K562 (cell line): ENCODE measurements around the gene CASP5. TPM values are rescaled to one million over a fixed set of nuclear protein-coding genes. Genes with fewer than 3 reads are reported as not detected.
"Not testable (repeated sequence)": the region's sequence is repeated elsewhere in the genome, so short reads cannot be mapped to it uniquely, and the experiment has no call there.

ENCODE experiments used
- ATAC-seq: fragments of 200-7000 bp; cut with Tn5 transposase; 3 replicates; pipeline ENCODE4 v1.9.1; 2020; ENCODE audit warnings: moderate library complexity
- Bru-seq: library from RNA; stranded (reverse); fragments of 400-500 nt; gene quantifications from one replicate; lab custom pipeline; 2021; lab: Mats Ljungman, UMichigan
- BruChase-seq, 2 experiments: library from RNA; stranded (reverse); fragments of 400-500 nt; gene quantifications; one replicate each; lab custom pipeline; 2021; lab: Mats Ljungman, UMichigan
- BruUV-seq: library from RNA; stranded (reverse); fragments of 400-500 nt; replicated peaks from 2 replicates; lab custom pipeline; 2021; lab: Mats Ljungman, UMichigan
- CTCF ChIA-PET: fragments of 300-600 bp; formaldehyde crosslinking; extraction: SDS; loops from one replicate; lab custom pipeline; 2021; ENCODE audit warnings: low intra/inter-chr PET ratio; lab: Yijun Ruan, JAX
- POLR2A ChIA-PET: fragments of 300-600, 350-650 bp; sonication (Branson Sonifier 250); formaldehyde crosslinking; extraction: SDS; loops from one replicate; lab custom pipeline; 2021; ENCODE audit warnings: antibody characterized with exemption, inconsistent platforms; lab: Yijun Ruan, JAX
- DNase-seq, 4 experiments: peaks; one replicate each; pipeline versions ENCODE4 v3.0.0 to v3.0.0-alpha.2; 2011 to 2018; ENCODE audit warnings: low spot score in 3 of 4, mixed read lengths in 3 of 4; ENCODE audit errors: extremely low read depth in 1 of 4
- FAIRE-seq: peaks from 2 replicates; lab custom pipeline; 2011; peaks lifted over from hg19 to GRCh38; lab: Jason Lieb, UNC
- H2AFZ ChIP-seq: 2 replicates; pipeline ENCODE4 v1.6.0; 2011; ENCODE audit warnings: low read depth, low read length, control low read depth, inconsistent platforms
- H3K27ac ChIP-seq: fragments of 200-600 bp; 3 replicates; pipeline ENCODE4 v1.8.0; 2011; ENCODE audit warnings: low read depth, mild to moderate bottlenecking, control low read depth, inconsistent platforms, low read length, moderate library complexity, mixed read lengths; ENCODE audit errors: extremely low read depth
- H3K27me3 ChIP-seq, 2 experiments: fragments of 300-600 bp in 1 of 2; 2 replicates in 1 of 2; 3 replicates in 1 of 2; pipeline versions ENCODE4 v1.6.0 to v1.8.0; 2011; ENCODE audit warnings: inconsistent platforms in 2 of 2, low read length in 2 of 2, mild to moderate bottlenecking in 1 of 2, mixed read lengths in 1 of 2, moderate library complexity in 1 of 2; ENCODE audit not compliant: control insufficient read depth in 2 of 2, insufficient read depth in 2 of 2
- H3K36me3 ChIP-seq: fragments of 300-600 bp; 3 replicates; pipeline ENCODE4 v1.8.0; 2011; ENCODE audit warnings: mild to moderate bottlenecking, low read length, inconsistent platforms; ENCODE audit not compliant: control insufficient read depth, insufficient read depth
- H3K4me1 ChIP-seq, 2 experiments: fragments of 200-600 bp in 1 of 2; replicated peaks in 1 of 2; 2 replicates in 1 of 2; 3 replicates in 1 of 2; pipeline versions ENCODE4 v1.5.1 to v1.8.0; 2011; ENCODE audit warnings: inconsistent platforms in 2 of 2, low read length in 2 of 2, mild to moderate bottlenecking in 1 of 2, mixed read lengths in 1 of 2, moderate library complexity in 1 of 2; ENCODE audit not compliant: control insufficient read depth in 2 of 2, insufficient read depth in 2 of 2
- H3K4me2 ChIP-seq: 2 replicates; pipeline ENCODE4 v1.6.1; 2011; ENCODE audit warnings: low read length, control low read depth, inconsistent platforms, mixed read lengths; ENCODE audit not compliant: insufficient read depth
- H3K4me3 ChIP-seq: fragments of 200-600 bp; sonication (generic), shearing (Covaris generic); 2 replicates; pipeline ENCODE4 v1.5.1; 2016; ENCODE audit warnings: control low read depth, inconsistent platforms
- H3K79me2 ChIP-seq: fragments of 200-600 bp; 3 replicates; pipeline ENCODE4 v1.8.0; 2011; ENCODE audit warnings: low read length, inconsistent platforms; ENCODE audit not compliant: control insufficient read depth, insufficient read depth
- H3K9ac ChIP-seq, 2 experiments: 2 replicates each; pipeline versions ENCODE4 v1.6.0 to v1.6.1; 2011; ENCODE audit warnings: low read depth in 2 of 2, low read length in 2 of 2, control low read depth in 1 of 2, inconsistent platforms in 1 of 2, mild to moderate bottlenecking in 1 of 2, mixed read lengths in 1 of 2; ENCODE audit not compliant: insufficient read depth in 1 of 2
- H3K9me1 ChIP-seq: one replicate; pipeline ENCODE4 v1.6.0; 2011; ENCODE audit warnings: inconsistent platforms, mild to moderate bottlenecking, low read length, moderate library complexity; ENCODE audit not compliant: control insufficient read depth, insufficient read depth
- H3K9me3 ChIP-seq: replicated peaks from 2 replicates; pipeline ENCODE4 v1.5.1; 2011; ENCODE audit warnings: low read depth, low read length, inconsistent platforms; ENCODE audit not compliant: control insufficient read depth, insufficient read depth
- H4K20me1 ChIP-seq: replicated peaks from 2 replicates; pipeline ENCODE4 v1.6.1; 2011; ENCODE audit warnings: low read length, inconsistent platforms, mixed read lengths; ENCODE audit not compliant: control insufficient read depth, insufficient read depth
- ATF4 ChIP-seq: fragments of 450-650 bp; formaldehyde crosslinking; IDR thresholded peaks from 2 replicates; pipeline ENCODE4 v1.4.0; 2022; ENCODE audit warnings: mild to moderate bottlenecking, moderate library complexity
- CEBPG ChIP-seq, 3 experiments: fragments of 200-800 bp in 1 of 3; sonication (Bioruptor generic) in 1 of 3; sonication (generic) in 1 of 3; formaldehyde crosslinking in 1 of 3; IDR thresholded peaks in 2 of 3; conservative IDR thresholded peaks in 1 of 3; 2 replicates each; pipeline versions ENCODE4 v1.6.1 to v1.8.0; 2016 to 2022; ENCODE audit warnings: missing compliant biosample characterization in 2 of 3, missing genetic modification characterization in 2 of 3, mild to moderate bottlenecking in 1 of 3, missing genetic modification reagents in 1 of 3
- E2F8 ChIP-seq: fragments of 450-650 bp; IDR thresholded peaks from 2 replicates; pipeline ENCODE4 v1.7.1; 2018; ENCODE audit warnings: mild to moderate bottlenecking, low read depth; ENCODE audit not compliant: partially characterized antibody
- KAT8 ChIP-seq: fragments of 450-650 bp; IDR thresholded peaks from 2 replicates; pipeline ENCODE4 v1.6.1; 2016; ENCODE audit warnings: low read depth, mild to moderate bottlenecking
- PRMT5 ChIP-seq: sonication (generic); formaldehyde crosslinking; IDR thresholded peaks from 2 replicates; pipeline ENCODE4 v1.5.0; 2020; ENCODE audit warnings: missing genetic modification reagents
- WGBS: fragments of 100-300 bp; shearing (Covaris generic); methylation state at CpG from one replicate; pipeline ENCODE4 v1.1.6; 2016; ENCODE audit warnings: low coverage, mixed read lengths; ENCODE audit not compliant: insufficient coverage; ENCODE audit errors: missing lambda C conversion rate; 5-methylcytosine and 5-hydroxymethylcytosine counted together
- in situ Hi-C: fragments of 300-500 bp; cut with MboI; formaldehyde crosslinking; loops from 4 replicates; pipeline ENCODE4 v1.15.0; 2018; ENCODE audit warnings: inconsistent platforms, mixed read lengths
- intact Hi-C: fragments of 100-400 bp; cut with micrococcal nuclease; formaldehyde crosslinking; loops from 2 replicates; pipeline ENCODE4 v1.14.2; 2022
- long read RNA-seq, 3 experiments: library from polyadenylated mRNA in 2 of 3; library from RNA in 1 of 3; unstranded in 2 of 3; stranded (forward) in 1 of 3; transcript quantifications; one replicate each; pipeline ENCODE4 v2.0.0, GENCODE V29; 2019 to 2022
- polyA minus RNA-seq, 3 experiments: library from RNA; depleted of rRNA, polyadenylated mRNA; stranded (reverse); fragments of >200 nt; gene quantifications; 2 replicates each; pipeline ENCODE4 v1.2.3, GENCODE V29; 2011
- polyA plus RNA-seq, 8 experiments: library from polyadenylated mRNA; depleted of rRNA in 4 of 8; stranded (reverse) in 5 of 8; unstranded in 3 of 8; fragments of >200 nt; fragmentation: Nextera tagmentation in 2 of 8; fragmentation: Illumina TruSeq in 1 of 8; extraction: Ambion mirVana in 2 of 8; extraction: Trizol in 1 of 8; gene quantifications; 2 replicates each; pipeline versions ENCODE4 v1.2.1 to v1.2.3, GENCODE V29; 2011 to 2014; ENCODE audit warnings: inconsistent platforms in 1 of 8, missing spikeins in 1 of 8
- total RNA-seq, 7 experiments: library from RNA; depleted of rRNA in 6 of 7; stranded (reverse); fragments of >200 nt in 6 of 7; fragmentation: Illumina TruSeq in 2 of 7; extraction: Trizol in 2 of 7; gene quantifications; 2 replicates each; pipeline versions ENCODE4 v1.2.1 to v1.2.3, GENCODE V29; 2011 to 2021; ENCODE audit warnings: low replicate concordance in 1 of 7

Gene CASP5
- total RNA-seq (2011; cell fraction: chromatin; rRNA removed; ENCODE audit: low replicate concordance): not detected in 2 replicates
- total RNA-seq (2011; cell fraction: nucleolus; rRNA removed): not detected in 2 replicates
- total RNA-seq (2011; cell fraction: nucleoplasm; rRNA removed): not detected in 2 replicates
- total RNA-seq (2014; rRNA removed) (not detected in 2 replicates), total RNA-seq (2014; rRNA removed; fragmentation: Illumina TruSeq; extraction: Trizol) (not detected in 2 replicates), total RNA-seq (2015; rRNA removed; fragmentation: Illumina TruSeq; extraction: Trizol) (not detected in 2 replicates), total RNA-seq (2021) (not detected in 2 replicates), polyA plus RNA-seq (2011; rRNA removed) (not detected in 2 replicates), polyA plus RNA-seq (2014; fragmentation: Illumina TruSeq; extraction: Trizol) (not detected in 2 replicates), polyA plus RNA-seq (2014; fragmentation: Nextera tagmentation; extraction: Ambion mirVana) (not detected), polyA plus RNA-seq (2014; rRNA removed) (not detected in 2 replicates), polyA minus RNA-seq (2011; rRNA and poly(A)+ RNA removed) (not detected in 2 replicates), Bru-seq, nascent RNA (not detected), BruChase-seq, experiment 1, labeled RNA remaining after a 2-hour chase (percentile 2 among the genes with signal in this experiment), BruChase-seq, experiment 2, labeled RNA remaining after a 6-hour chase (not detected)
- not detected in 2 replicates for polyA plus RNA-seq (2011; cell fraction: cytosol; rRNA removed)
- not detected in 2 replicates for polyA plus RNA-seq (2011; cell fraction: nucleus; rRNA removed)
- not detected in 2 replicates for polyA plus RNA-seq (2012)
- polyA minus RNA-seq (2011; cell fraction: cytosol; rRNA and poly(A)+ RNA removed): not detected in 2 replicates
- polyA minus RNA-seq (2011; cell fraction: nucleus; rRNA and poly(A)+ RNA removed): not detected in 2 replicates
- long read RNA-seq, experiment 1: 0 reads
- long read RNA-seq, experiment 2: 0 reads
- long read RNA-seq, experiment 3: 0 reads

- in situ Hi-C loops: no loop called here
- ATAC-seq: no peak
- Histone ChIP-seq H3K36me3 (no peaks in the 10 kb centered on the region), H4K20me1 (no peaks in the 10 kb centered on the region), H3K27me3 (no peaks in the 10 kb centered on the region), H3K9me1 (no peaks in the 10 kb centered on the region), H2AFZ (no peak within 1 kb of the TSS), H3K79me2 (no peaks in the 10 kb centered on the region), H3K9ac (no peak within 1 kb of the TSS), H3K4me1 (no peaks in the 10 kb centered on the region), H3K4me2 (no peak within 1 kb of the TSS), H3K27ac (no peak within 1 kb of the TSS), H3K4me3 (no peak within 1 kb of the TSS), H3K9me3 (no peaks in the 10 kb centered on the region; the same call in 1 of the 2 replicates)
- TF ChIP-seq E2F8: no peak
- TF ChIP-seq PRMT5: no peak
- TF ChIP-seq KAT8: no peak
- 0 out of 2 replicates have a peak, but pooled peaks have one; percentile 34 for TF ChIP-seq ATF4 (CRISPR knock-in tag)
- TF ChIP-seq CEBPG (CRISPR knock-in tag; IDR thresholded peaks at IDR 0.05): no peak
- TF ChIP-seq CEBPG (tag; conservative IDR thresholded peaks at IDR 0.05 in 1 of 2, IDR thresholded peaks at IDR 0.05 in 1 of 2): peak in 1 of 2 experiments; percentile 73; a peak in 2 of 4 replicates
- POLR2A ChIA-PET: no interaction called here
- BruUV-seq: no TSS peak
- no peak for DNase-seq
- CTCF ChIA-PET: no interaction called here
- intact Hi-C loops: no loop called here
- FAIRE-seq: no peak
These were observed at the start of gene CASP5 for GRCh38 chr11:105023003-105023402. Gene CASP5, minus strand, starts transcription at chr11:105023168. Its CDS starts 32 bp downstream, at chr11:105023136.

- not testable (repeated sequence) for FAIRE-seq, H3K9me3 ChIP-seq
These were observed 49.1 kb upstream of the CASP5 start for GRCh38 chr11:105072080-105072479.

More at GRCh38 chr11:105072080-105072479, 49.1 kb upstream of the CASP5 start:
- H4K20me1 ChIP-seq, H3K9ac ChIP-seq, in situ Hi-C loops, intact Hi-C loops, H3K4me3 ChIP-seq, POLR2A ChIA-PET, H3K27me3 ChIP-seq, H3K9me1 ChIP-seq, H3K27ac ChIP-seq, DNase-seq, H3K4me1 ChIP-seq, H3K79me2 ChIP-seq, ATAC-seq, H3K4me2 ChIP-seq, H2AFZ ChIP-seq, CTCF ChIA-PET, BruUV-seq, H3K36me3 ChIP-seq: not testable (repeated sequence)
- no CpG with 5 or more reads among the region's 2 CpGs for WGBS
